Psoas muscle (tissue), 8 donors: ENCODE results near the gene PGRMC2. TPM values are rescaled to one million over a fixed set of nuclear protein-coding genes. Genes with fewer than 3 reads are reported as not detected.
A peak's percentile ranks its signal among the peaks of the same experiment; 100 is the strongest.

Experiments used
- ATAC-seq, 4 donors: fragments of 200-7000 bp; cut with Tn5 transposase; one replicate each; pipeline ENCODE4 v1.9.1; 2020; ENCODE audit warnings: moderate library complexity in 3 of 4, mild to moderate bottlenecking in 2 of 4
- DNase-seq, 2 donors: peaks; one replicate each; pipeline ENCODE4 v3.0.0-alpha.2; 2020
- H3K27ac ChIP-seq: fragments of 200-600 bp; one replicate; pipeline ENCODE4 v1.8.0; 2022
- H3K27me3 ChIP-seq, 3 donors: fragments of 200-600 bp in 1 of 3; one replicate each; pipeline versions ENCODE4 v1.6.1 to v1.8.0; 2013 to 2022; ENCODE audit warnings: low read length in 2 of 3, mild to moderate bottlenecking in 2 of 3, moderate library complexity in 1 of 3; ENCODE audit not compliant: insufficient read depth in 3 of 3
- H3K36me3 ChIP-seq, 2 donors: fragments of 200-600 bp in 1 of 2; one replicate each; pipeline versions ENCODE4 v1.6.1 to v1.8.0; 2013 to 2022; ENCODE audit warnings: low read depth in 1 of 2, mild to moderate bottlenecking in 1 of 2, moderate library complexity in 1 of 2; ENCODE audit not compliant: insufficient read depth in 1 of 2
- H3K4me1 ChIP-seq: fragments of 200-600 bp; one replicate; pipeline ENCODE4 v1.8.0; 2022
- H3K4me3 ChIP-seq: fragments of 200-600 bp; one replicate; pipeline ENCODE4 v1.8.0; 2022; ENCODE audit warnings: mild to moderate bottlenecking
- H3K9me3 ChIP-seq: fragments of 200-600 bp; one replicate; pipeline ENCODE4 v1.8.0; 2022
- CTCF ChIP-seq: fragments of 200-600 bp; IDR thresholded peaks from one replicate; pipeline ENCODE4 v1.8.0; 2022; ENCODE audit warnings: antibody characterized with exemption
- WGBS, 3 donors: extraction: QIAGEN DNeasy Blood & Tissue Kit; methylation state at CpG; one replicate each; pipeline versions ENCODE4 v1.1.6 to v1.1.7; 2013; 5-methylcytosine and 5-hydroxymethylcytosine counted together
- intact Hi-C, 2 donors: fragments of 100-400 bp; cut with DNase I; formaldehyde crosslinking; loops; one replicate each; pipeline versions ENCODE4 v1.11.0 to v1.14.2; 2022
- polyA plus RNA-seq, 3 donors: library from polyadenylated mRNA; stranded (reverse); fragments of 200-250 nt; gene quantifications; one replicate each; pipeline ENCODE4 v1.2.3, GENCODE V29; 2013
- total RNA-seq, 4 donors: library from RNA; stranded (reverse); fragmentation: NEBNext Ultra II Directional in 2 of 4; extraction: Animal tissue kit (Norgen Biotek cat#: 25700) in 2 of 4; gene quantifications; one replicate each; pipeline versions ENCODE4 v1.2.1 to v1.2.4, GENCODE V29; 2021 to 2023
- donor health status: healthy with polysubstance abuse.
- donor health status: DM: no; HTN: no; CAD: no; lungs with moderate emphysema.
- donor health status: Bipolar disorder and iron deficiency.
- donor health status: healthy.
- donor health status: DM: yes; HTN: yes; CAD: no.
- donor health status: DM: no; HTN: no; CAD: no.
- donor health status: DM: no; HTN: no; CAD: no.
- donor health status: DM: yes; HTN: yes; CAD: no.

The PGRMC2 gene
- total and polyA plus RNA-seq, 7 donors = 21.9 to 43.2 (median 32.4) TPM

- Histone ChIP-seq H3K36me3 (no peaks in the 10 kb centered on the region), H3K9me3 (no peaks in the 10 kb centered on the region), H3K4me1 (no peaks in the 10 kb centered on the region), H3K27ac (no peak overlapping the region), H3K4me3 (no peak overlapping the region), H3K27me3 (no peaks in the 10 kb centered on the region)
- DNase-seq (no peak), ATAC-seq (no peak)
- intact Hi-C loops = no loop called here
- no peak for TF ChIP-seq CTCF
- WGBS, 3 donors = 89 to 98% (median 91%) methylated on average over 2 of the region's 2 CpGs
Observed at GRCh38 chr4:128244379-128244778, 43.2 kb downstream of the PGRMC2 start.

- intact Hi-C loops = no loop called here
- H3K36me3 ChIP-seq = no peaks in the 10 kb centered on the region
- no peak overlapping the region for H3K27ac ChIP-seq
- H3K27me3 ChIP-seq = no peaks in the 10 kb centered on the region
- no peak for TF ChIP-seq CTCF
- H3K4me3 ChIP-seq = no peak overlapping the region
- no peak for DNase-seq
- no peaks in the 10 kb centered on the region for H3K4me1 ChIP-seq
- 93 to 99% (median 95%) methylated on average over 4 of the region's 4 CpGs for WGBS, 3 donors
- H3K9me3 ChIP-seq = no peaks in the 10 kb centered on the region
- no peak for ATAC-seq
Observed at GRCh38 chr4:128242601-128243000, 45.0 kb downstream of the PGRMC2 start.

- Histone ChIP-seq H3K27me3 (no peaks in the 10 kb centered on the region), H3K36me3 (no peaks in the 10 kb centered on the region)
- ATAC-seq = no peak
Observed at GRCh38 chr4:128241981-128242380, 45.6 kb downstream of the PGRMC2 start.

GRCh38 chr4:128241425-128241913 lies 46.1 kb downstream of the PGRMC2 start:
- TF ChIP-seq CTCF = no peak
- WGBS, 3 donors = 37 to 43% (median 40%) methylated on average over 3 of the region's 3 CpGs
- intact Hi-C loops = no loop called here

More at GRCh38 chr4:128241981-128242380, 45.6 kb downstream of the PGRMC2 start:
- Histone ChIP-seq H3K4me1 (no peaks in the 10 kb centered on the region), H3K9me3 (no peaks in the 10 kb centered on the region), H3K4me3 (no peak overlapping the region), H3K27ac (no peak overlapping the region)
- 65 to 74% (median 67%) methylated on average over 3 of the region's 3 CpGs for WGBS, 3 donors
- TF ChIP-seq CTCF = no peak
- intact Hi-C loops = no loop called here
- DNase-seq = no peak

GRCh38 chr4:128241019-128241418 lies 46.6 kb downstream of the PGRMC2 start:
- no peaks in the 10 kb centered on the region for H3K36me3 ChIP-seq
- 93 to 98% (median 96%) methylated on average over 3 of the region's 3 CpGs for WGBS, 3 donors
- H3K27ac ChIP-seq = no peak overlapping the region

More at GRCh38 chr4:128241425-128241913, 46.1 kb downstream of the PGRMC2 start:
- peak in 2 of 4 donors; percentile 24 to 54 for ATAC-seq
- Histone ChIP-seq H3K27ac (no peak overlapping the region), H3K4me1 (no peaks in the 10 kb centered on the region), H3K4me3 (no peak overlapping the region), H3K9me3 (no peaks in the 10 kb centered on the region), H3K27me3 (no peaks in the 10 kb centered on the region), H3K36me3 (no peaks in the 10 kb centered on the region)
- peak in 1 of 2 donors; percentile 19 for DNase-seq

More at GRCh38 chr4:128241019-128241418, 46.6 kb downstream of the PGRMC2 start:
- no peaks in the 10 kb centered on the region for H3K4me1 ChIP-seq
- no peak overlapping the region for H3K4me3 ChIP-seq
- no peaks in the 10 kb centered on the region for H3K9me3 ChIP-seq
- ATAC-seq (no peak), DNase-seq (no peak)
- no peak for TF ChIP-seq CTCF
- intact Hi-C loops = no loop called here
- H3K27me3 ChIP-seq = no peaks in the 10 kb centered on the region
